Activated T-helper 1 cell treated with anti-CD3 and anti-CD28 coated beads, Interleukin-12 subunit alpha, Interleukin-12 subunit beta, Interleukin-2, Interleukin-4 antibody, amounts not matched to agents 30 ng/mL and 10 ng/mL and 1 ng/mL, durations not matched to agents 14 hours and 24 hours and 36 hours (primary cell): ENCODE results near the gene RAD18. TPM values are rescaled to one million over a fixed set of nuclear protein-coding genes. Genes with fewer than 3 reads are reported as not detected.

ENCODE experiments used
- DNase-seq: peaks from one replicate; pipeline ENCODE4 v3.0.0; 2021; ENCODE audit warnings: low spot score
- H3K27ac Mint-ChIP-seq: one replicate; pipeline ENCODE4 v1.8.0; 2021; ENCODE audit warnings: mild to moderate bottlenecking, mixed read lengths
- H3K27me3 Mint-ChIP-seq: one replicate; pipeline ENCODE4 v1.8.0; 2022; ENCODE audit warnings: mild to moderate bottlenecking, moderate library complexity, mixed read lengths; ENCODE audit not compliant: insufficient read depth
- H3K36me3 Mint-ChIP-seq: one replicate; pipeline ENCODE4 v1.8.0; 2021; ENCODE audit warnings: low read depth, mixed read lengths
- H3K4me1 Mint-ChIP-seq: one replicate; pipeline ENCODE4 v1.8.0; 2021; ENCODE audit warnings: low read depth, mixed read lengths
- H3K4me3 Mint-ChIP-seq: one replicate; pipeline ENCODE4 v1.8.0; 2021; ENCODE audit warnings: mild to moderate bottlenecking, moderate library complexity, mixed read lengths
- H3K9me3 Mint-ChIP-seq: one replicate; pipeline ENCODE4 v1.8.0; 2021; ENCODE audit warnings: mixed read lengths
- intact Hi-C: fragments of 100-400 bp; cut with micrococcal nuclease; formaldehyde crosslinking; loops from one replicate; pipeline ENCODE4 v1.15.1; 2024
- total RNA-seq: library from RNA; stranded (reverse); gene quantifications from 2 replicates; pipeline ENCODE4 v1.2.3, GENCODE V29; 2022

The RAD18 gene
- total RNA-seq, 1 donor from 2014 or later, result 52.8 TPM

- no peaks in the 10 kb centered on the region for H3K36me3 Mint-ChIP-seq
- H3K4me3 Mint-ChIP-seq, result no peak overlapping the region
- H3K9me3 Mint-ChIP-seq, result no peaks in the 10 kb centered on the region
- no peaks in the 10 kb centered on the region for H3K4me1 Mint-ChIP-seq
- no peak overlapping the region for H3K27ac Mint-ChIP-seq
- no peaks in the 10 kb centered on the region for H3K27me3 Mint-ChIP-seq
- no peak for DNase-seq
- intact Hi-C loops, result no loop called here
These were observed 124.4 kb downstream of the RAD18 start for GRCh38 chr3:8838765-8839423.

DNA sequence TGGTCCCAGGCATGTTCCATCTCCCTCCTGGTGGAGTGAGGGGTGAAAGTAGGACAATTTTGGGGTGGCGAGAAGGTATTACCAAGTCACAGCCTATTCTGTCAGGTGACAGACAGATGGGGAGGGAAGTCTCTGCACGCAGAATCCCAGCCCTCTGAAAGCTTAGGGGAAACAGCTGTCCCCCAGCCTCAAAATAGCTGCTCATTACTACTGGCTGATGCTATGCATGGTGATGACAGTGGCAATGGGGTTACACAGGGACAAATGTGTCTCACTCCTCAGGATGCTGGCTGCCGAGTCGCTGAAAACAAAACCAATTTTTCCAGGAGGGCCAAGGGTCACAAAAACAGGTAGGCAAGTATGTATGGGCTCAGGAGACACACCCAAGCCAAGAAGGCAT lies 125.0 kb downstream of the RAD18 start:
- no peaks in the 10 kb centered on the region for H3K9me3 Mint-ChIP-seq
- DNase-seq, result no peak

GRCh38 chr3:8837162-8837561 lies 126.1 kb downstream of the RAD18 start:
- no peak overlapping the region for H3K4me3 Mint-ChIP-seq
- intact Hi-C loops, result no loop called here
- H3K9me3 Mint-ChIP-seq, result no peaks in the 10 kb centered on the region
- H3K4me1 Mint-ChIP-seq, result no peaks in the 10 kb centered on the region
- no peak overlapping the region for H3K27ac Mint-ChIP-seq
- H3K27me3 Mint-ChIP-seq, result no peaks in the 10 kb centered on the region
- no peak for DNase-seq
- H3K36me3 Mint-ChIP-seq, result no peaks in the 10 kb centered on the region

More for the DNA sequence above, 125.0 kb downstream of the RAD18 start:
- no peak overlapping the region for H3K27ac Mint-ChIP-seq
- H3K4me1 Mint-ChIP-seq, result no peaks in the 10 kb centered on the region
- H3K27me3 Mint-ChIP-seq, result no peaks in the 10 kb centered on the region
- H3K36me3 Mint-ChIP-seq, result no peaks in the 10 kb centered on the region
- intact Hi-C loops, result no loop called here
- H3K4me3 Mint-ChIP-seq, result no peak overlapping the region

- intact Hi-C loops, result no loop called here
- no peak overlapping the region for H3K4me3 Mint-ChIP-seq
- H3K4me1 Mint-ChIP-seq, result no peaks in the 10 kb centered on the region
- H3K36me3 Mint-ChIP-seq, result no peaks in the 10 kb centered on the region
- H3K27me3 Mint-ChIP-seq, result no peaks in the 10 kb centered on the region
- DNase-seq, result no peak
- no peaks in the 10 kb centered on the region for H3K9me3 Mint-ChIP-seq
- no peak overlapping the region for H3K27ac Mint-ChIP-seq
These were observed 127.2 kb downstream of the RAD18 start for GRCh38 chr3:8836096-8836495.

DNA sequence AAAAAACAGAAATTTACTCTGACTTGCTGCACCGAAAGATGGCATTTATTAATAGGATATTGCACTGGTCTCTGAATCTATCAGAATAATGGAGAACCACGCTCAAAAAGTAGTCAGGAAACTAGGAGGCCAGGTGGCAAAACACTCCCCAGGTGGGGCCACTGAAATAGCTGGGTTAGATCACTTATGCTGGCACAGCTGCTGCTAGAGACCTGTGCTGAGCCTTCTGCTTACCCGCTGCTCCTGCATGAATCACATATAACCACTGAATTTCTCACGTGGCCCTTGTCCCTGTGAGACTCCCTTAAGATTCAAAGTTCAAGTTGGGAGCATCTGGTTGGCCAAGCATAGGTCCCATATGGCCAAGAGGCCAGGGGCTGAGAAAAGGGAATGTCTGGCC lies 127.9 kb downstream of the RAD18 start:
- Mint-ChIP-seq H3K4me1 (no peaks in the 10 kb centered on the region), H3K27me3 (no peaks in the 10 kb centered on the region), H3K9me3 (no peaks in the 10 kb centered on the region), H3K36me3 (no peaks in the 10 kb centered on the region), H3K27ac (no peak overlapping the region), H3K4me3 (no peak overlapping the region)
- intact Hi-C loops, result no loop called here
- no peak for DNase-seq

DNA sequence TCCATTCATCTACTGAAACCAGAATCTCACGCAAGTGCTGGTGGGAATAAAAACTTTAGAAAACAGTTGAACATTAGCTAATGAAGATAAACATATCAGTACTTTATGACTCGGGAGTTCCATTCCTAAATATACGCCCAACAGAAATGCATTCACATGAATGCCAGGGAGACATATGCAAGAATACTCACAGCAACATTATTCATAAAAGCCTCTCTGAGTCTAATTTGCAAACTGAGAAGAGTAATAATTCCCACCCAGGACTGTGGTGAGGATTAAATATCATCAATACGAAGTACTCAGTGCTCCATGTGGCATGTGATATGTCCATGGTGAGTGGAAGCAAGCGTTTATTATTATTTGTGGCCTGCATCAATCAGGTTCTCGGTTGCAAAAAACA lies 128.3 kb downstream of the RAD18 start:
- DNase-seq, result no peak
- Mint-ChIP-seq H3K9me3 (no peaks in the 10 kb centered on the region), H3K4me1 (no peaks in the 10 kb centered on the region), H3K4me3 (no peak overlapping the region), H3K27me3 (no peaks in the 10 kb centered on the region), H3K36me3 (no peaks in the 10 kb centered on the region), H3K27ac (no peak overlapping the region)
- intact Hi-C loops, result no loop called here

DNA sequence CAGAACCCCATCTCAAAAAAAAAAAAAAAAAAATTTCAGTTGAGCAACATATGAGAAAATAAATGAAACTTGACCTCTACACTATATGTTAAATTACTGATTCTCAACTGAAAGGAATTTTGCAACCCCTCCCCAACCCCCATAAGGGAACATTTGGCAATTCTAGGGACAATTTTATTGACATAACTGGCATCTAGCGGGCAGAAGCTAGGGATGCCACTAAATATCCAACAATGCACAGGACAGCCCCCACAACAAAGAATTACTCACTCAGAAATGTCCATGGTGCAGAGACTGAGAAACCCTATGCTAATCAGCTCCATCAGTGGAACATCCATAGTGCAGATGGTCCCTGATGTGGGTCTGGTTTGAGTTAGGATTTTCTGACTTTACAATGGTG lies 135.6 kb downstream of the RAD18 start:
- no peak overlapping the region for H3K4me3 Mint-ChIP-seq
- no peaks in the 10 kb centered on the region for H3K4me1 Mint-ChIP-seq
- H3K27ac Mint-ChIP-seq, result no peak overlapping the region
- no peaks in the 10 kb centered on the region for H3K36me3 Mint-ChIP-seq
- no peak for DNase-seq
- no peaks in the 10 kb centered on the region for H3K27me3 Mint-ChIP-seq
- intact Hi-C loops, result no loop called here
- H3K9me3 Mint-ChIP-seq, result no peaks in the 10 kb centered on the region

Other genes with a start within 250 kb of the RAD18 start
- gene CAV3, start 229.7 kb downstream of the RAD18 start, total RNA-seq, result not detected in 2 replicates
- 1.0 and 1.2 TPM in 2 replicates for gene OXTR, start 193.9 kb downstream of the RAD18 start, total RNA-seq